NCI-H510A treated with DMSO at 0.1 percent for 48 hours (cell line): ENCODE data around the gene AK4.

Experiments
- DNase-seq: peaks from one replicate; lab custom pipeline; 2025; lab: John Stamatoyannopoulos, UW

AK4 gene

GRCh38 chr1:65250826-65251225 is 102.8 kb downstream of the AK4 start:
- DNase-seq = no peak

GRCh38 chr1:65253800-65254319 is 105.9 kb downstream of the AK4 start:
- DNase-seq = peak; percentile 90

GRCh38 chr1:65254320-65255034 is 106.5 kb downstream of the AK4 start:
- DNase-seq = peak; percentile 90

GRCh38 chr1:65255035-65255655 is 107.1 kb downstream of the AK4 start:
- DNase-seq = peak; percentile 85

GRCh38 chr1:65255656-65256050 is 107.7 kb downstream of the AK4 start:
- peak; percentile 63 for DNase-seq

GRCh38 chr1:65256860-65257708 is 109.1 kb downstream of the AK4 start:
- DNase-seq = no peak

- DNase-seq = no peak
Observed at GRCh38 chr1:65258106-65258505, 110.1 kb downstream of the AK4 start.

GRCh38 chr1:65259816-65260215 is 111.8 kb downstream of the AK4 start:
- DNase-seq = peak; percentile 31

GRCh38 chr1:65260851-65261473 is 113.0 kb downstream of the AK4 start:
- no peak for DNase-seq

GRCh38 chr1:65263286-65263685 is 115.3 kb downstream of the AK4 start:
- DNase-seq = no peak

- peak; percentile 62 for DNase-seq
Observed at GRCh38 chr1:65264197-65264929, 116.4 kb downstream of the AK4 start.

GRCh38 chr1:65265296-65265650 is 117.3 kb downstream of the AK4 start:
- no peak for DNase-seq

- no peak for DNase-seq
Observed at GRCh38 chr1:65265651-65266351, 117.8 kb downstream of the AK4 start.

GRCh38 chr1:65266476-65266875 is 118.5 kb downstream of the AK4 start:
- no peak for DNase-seq

- DNase-seq = no peak
Observed at GRCh38 chr1:65267271-65267670, 119.3 kb downstream of the AK4 start.

GRCh38 chr1:65267683-65268082 is 119.7 kb downstream of the AK4 start:
- no peak for DNase-seq

- DNase-seq = no peak
Observed at GRCh38 chr1:65269612-65270011, 121.6 kb downstream of the AK4 start.

- DNase-seq = no peak
Observed at GRCh38 chr1:65276197-65276939, 128.4 kb downstream of the AK4 start.

- no peak for DNase-seq
Observed at GRCh38 chr1:65277605-65278347, 129.8 kb downstream of the AK4 start.
